Endothelial cell of umbilical vein (primary cell): ENCODE data around the gene PARD6G.

Source experiments
- CTCF ChIP-seq, 2 donors: IDR thresholded peaks; 1 replicate in 1 of 2; 2 replicates in 1 of 2; pipeline ENCODE4 v1.5.1; 2011; ENCODE audit warnings: low read length in 2 of 2, mild to moderate bottlenecking in 2 of 2, moderate library complexity in 2 of 2, control low read depth in 1 of 2, inconsistent platforms in 1 of 2, low read depth in 1 of 2; ENCODE audit not compliant: insufficient read depth in 1 of 2; ENCODE audit errors: extremely low read depth in 1 of 2
- EZH2 ChIP-seq: IDR thresholded peaks from 2 replicates; pipeline ENCODE4 v1.6.1; 2012; ENCODE audit warnings: borderline replicate concordance, low read depth, mild to moderate bottlenecking, moderate library complexity, low read length, inconsistent platforms; ENCODE audit not compliant: severe bottlenecking
- FOS ChIP-seq: IDR thresholded peaks from 2 replicates; pipeline ENCODE4 v1.6.1; 2011; ENCODE audit warnings: mild to moderate bottlenecking, low read length, moderate library complexity, borderline replicate concordance; ENCODE audit not compliant: insufficient read depth
- JUN ChIP-seq: IDR thresholded peaks from 2 replicates; pipeline ENCODE4 v1.6.1; 2011; ENCODE audit warnings: borderline replicate concordance, low read depth; ENCODE audit not compliant: insufficient read length, insufficient read depth
- MYC ChIP-seq: IDR thresholded peaks from one replicate; pipeline ENCODE4 v1.6.1; 2011; ENCODE audit warnings: mild to moderate bottlenecking, low read depth, low read length
- POLR2A ChIP-seq: IDR thresholded peaks from 2 replicates; pipeline ENCODE4 v1.6.1; 2012; ENCODE audit warnings: low read depth, mild to moderate bottlenecking, control low read depth, low read length
- POLR2AphosphoS5 ChIP-seq: IDR thresholded peaks from 2 replicates; pipeline ENCODE4 v1.6.1; 2012; ENCODE audit warnings: low read depth, mild to moderate bottlenecking, control low read depth, low read length, moderate library complexity; ENCODE audit not compliant: insufficient read depth
- TF ChIP-seq, protein P1 (sequence below): IDR thresholded peaks from 2 replicates; pipeline ENCODE4 v1.6.1; 2011; ENCODE audit not compliant: insufficient read depth, insufficient read length

GRCh38 chr18:80170395-80171053 is 76.8 kb downstream of the PARD6G start:
- no peak for TF ChIP-seq MYC
- no peak for TF ChIP-seq EZH2
- TF ChIP-seq, protein P1, sequence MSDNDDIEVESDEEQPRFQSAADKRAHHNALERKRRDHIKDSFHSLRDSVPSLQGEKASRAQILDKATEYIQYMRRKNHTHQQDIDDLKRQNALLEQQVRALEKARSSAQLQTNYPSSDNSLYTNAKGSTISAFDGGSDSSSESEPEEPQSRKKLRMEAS = no peak
- no peak for TF ChIP-seq POLR2AphosphoS5
- TF ChIP-seq CTCF (IDR thresholded peaks at IDR 0.05; ENCODE audit: extremely low read depth in 1 of 2, insufficient read depth in 1 of 2, low read depth in 1 of 2, low read length in 2 of 2) = no peak
- TF ChIP-seq POLR2A = no peak
- TF ChIP-seq FOS = no peak
- TF ChIP-seq JUN = no peak
